H1 (cell line): ENCODE results near the gene OAS3.

Experiments used
- CREB1 ChIP-seq: IDR thresholded peaks from 2 replicates; pipeline ENCODE4 v1.6.1; 2012; ENCODE audit warnings: inconsistent platforms
- E2F6 ChIP-seq: IDR thresholded peaks from 2 replicates; pipeline ENCODE4 v1.6.1; 2012; ENCODE audit warnings: inconsistent platforms
- EGR1 ChIP-seq: IDR thresholded peaks from 2 replicates; pipeline ENCODE4 v1.6.1; 2011; ENCODE audit warnings: low read depth, low read length, borderline replicate concordance
- EP300 ChIP-seq, 2 experiments: IDR thresholded peaks; 1 replicate in 1 of 2; 2 replicates in 1 of 2; pipeline ENCODE4 v1.6.1; 2011 to 2012; ENCODE audit warnings: low read depth in 2 of 2, low read length in 2 of 2, mild to moderate bottlenecking in 2 of 2, borderline replicate concordance in 1 of 2, inconsistent platforms in 1 of 2, moderate library complexity in 1 of 2
- POLR2A ChIP-seq, 2 experiments: IDR thresholded peaks; 1 replicate in 1 of 2; 2 replicates in 1 of 2; pipeline ENCODE4 v1.6.1; 2011; ENCODE audit warnings: low read depth in 2 of 2, low read length in 2 of 2, mild to moderate bottlenecking in 2 of 2; ENCODE audit errors: control extremely low read depth in 1 of 2
- RAD21 ChIP-seq, 2 experiments: IDR thresholded peaks in 1 of 2; conservative IDR thresholded peaks in 1 of 2; 2 replicates each; pipeline ENCODE4 v1.6.1; 2011; ENCODE audit warnings: low read depth in 2 of 2, low read length in 2 of 2, improper control_type of control experiment in 1 of 2, inconsistent platforms in 1 of 2, mild to moderate bottlenecking in 1 of 2, moderate library complexity in 1 of 2
- SP4 ChIP-seq: IDR thresholded peaks from 2 replicates; pipeline ENCODE4 v1.6.1; 2012; ENCODE audit warnings: low read length, inconsistent platforms
- TF ChIP-seq, protein P1 (sequence below), 3 experiments: IDR thresholded peaks; 1 replicate in 2 of 3; 2 replicates in 1 of 3; pipeline versions ENCODE4 v1.5.1 to v1.6.1; 2011; ENCODE audit warnings: low read length in 3 of 3, mild to moderate bottlenecking in 3 of 3, inconsistent platforms in 2 of 3, low read depth in 1 of 3, moderate library complexity in 1 of 3; ENCODE audit not compliant: insufficient read depth in 1 of 3; ENCODE audit errors: control extremely low read depth in 1 of 3

GRCh38 chr12:112947314-112947713, 9.0 kb downstream of the OAS3 start:
- TF ChIP-seq, protein P1, sequence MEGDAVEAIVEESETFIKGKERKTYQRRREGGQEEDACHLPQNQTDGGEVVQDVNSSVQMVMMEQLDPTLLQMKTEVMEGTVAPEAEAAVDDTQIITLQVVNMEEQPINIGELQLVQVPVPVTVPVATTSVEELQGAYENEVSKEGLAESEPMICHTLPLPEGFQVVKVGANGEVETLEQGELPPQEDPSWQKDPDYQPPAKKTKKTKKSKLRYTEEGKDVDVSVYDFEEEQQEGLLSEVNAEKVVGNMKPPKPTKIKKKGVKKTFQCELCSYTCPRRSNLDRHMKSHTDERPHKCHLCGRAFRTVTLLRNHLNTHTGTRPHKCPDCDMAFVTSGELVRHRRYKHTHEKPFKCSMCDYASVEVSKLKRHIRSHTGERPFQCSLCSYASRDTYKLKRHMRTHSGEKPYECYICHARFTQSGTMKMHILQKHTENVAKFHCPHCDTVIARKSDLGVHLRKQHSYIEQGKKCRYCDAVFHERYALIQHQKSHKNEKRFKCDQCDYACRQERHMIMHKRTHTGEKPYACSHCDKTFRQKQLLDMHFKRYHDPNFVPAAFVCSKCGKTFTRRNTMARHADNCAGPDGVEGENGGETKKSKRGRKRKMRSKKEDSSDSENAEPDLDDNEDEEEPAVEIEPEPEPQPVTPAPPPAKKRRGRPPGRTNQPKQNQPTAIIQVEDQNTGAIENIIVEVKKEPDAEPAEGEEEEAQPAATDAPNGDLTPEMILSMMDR (IDR thresholded peaks at IDR 0.05; ENCODE audit: control extremely low read depth in 1 of 3, insufficient read depth in 1 of 3, low read depth in 1 of 3, low read length in 3 of 3), result no peak
- TF ChIP-seq SP4 (no peak), POLR2A (IDR thresholded peaks at IDR 0.05; ENCODE audit: control extremely low read depth in 1 of 2, low read depth in 2 of 2, low read length in 2 of 2) (no peak), EGR1 (no peak), E2F6 (no peak), CREB1 (no peak), EP300 (IDR thresholded peaks at IDR 0.05; ENCODE audit: borderline replicate concordance in 1 of 2, low read depth in 2 of 2, low read length in 2 of 2) (no peak), RAD21 (IDR thresholded peaks at IDR 0.05 in 1 of 2, conservative IDR thresholded peaks at IDR 0.05 in 1 of 2; ENCODE audit: low read depth in 2 of 2, low read length in 2 of 2) (no peak)
